ENCODE measurements around the gene DDX54. TPM values are rescaled to one million over a fixed set of nuclear protein-coding genes. Genes with fewer than 3 reads are reported as not detected.

The DDX54 gene
- total and polyA plus RNA-seq, 2 of the 8 experiments (the other 6 are each of a cell fraction or from before 2014, with no cell fraction given) = 64.9 to 113 TPM

DNA sequence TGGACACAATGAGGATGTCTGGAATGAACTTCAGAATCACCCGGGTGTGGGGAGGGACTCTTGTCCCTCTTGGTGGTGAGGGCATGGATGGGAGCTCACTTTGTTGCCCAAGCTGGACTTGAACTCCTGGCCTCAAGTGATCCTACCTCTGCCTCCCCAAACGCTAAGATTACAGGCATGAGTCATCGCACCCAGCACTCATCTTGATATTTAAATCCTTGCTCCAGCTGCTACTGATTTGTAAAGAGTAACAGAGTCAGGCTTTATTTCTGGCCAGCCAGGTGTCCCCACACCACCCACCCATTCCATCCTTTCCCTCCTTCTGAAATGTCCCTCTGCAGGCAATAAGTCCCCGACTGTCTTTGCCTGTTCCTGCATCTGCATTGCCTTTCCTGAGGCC is 4.9 kb downstream of the DDX54 start:
- no peaks in the 10 kb centered on the region for H3K9me3 ChIP-seq (ENCODE audit: insufficient read depth in 2 of 2, low read depth in 1 of 2, low read length in 1 of 2)
- H3K23me2 ChIP-seq (ENCODE audit: low read depth, low read length) = 0 out of 2 replicates have a peak, but pooled peaks cover 4% of the 10 kb centered on the region
- no peaks in the 10 kb centered on the region for H3K27me3 ChIP-seq (replicated peaks in 1 of 4; ENCODE audit: control insufficient read depth in 3 of 4, extremely low read depth in 1 of 4, insufficient read depth in 3 of 4, low read length in 3 of 4)
- DNase-seq (ENCODE audit: low read depth in 1 of 2, low spot score in 2 of 2) (no peak), FAIRE-seq (no peak)
- no peak overlapping the region for H3K4me3 ChIP-seq (ENCODE audit: extremely low read depth in 1 of 4, insufficient read depth in 2 of 4, low read depth in 3 of 4, low read length in 4 of 4)
- peaks cover 9 to 31% of the 10 kb centered on the region in 2 experiments; a peak in 3 of 4 replicates for H3K79me2 ChIP-seq (ENCODE audit: control insufficient read depth in 1 of 2, insufficient read depth in 2 of 2, low read length in 2 of 2)
- no peak overlapping the region for H2BK5ac ChIP-seq (ENCODE audit: low read depth, low read length)
- ChIA-PET CTCF (ENCODE audit: partially characterized antibody) (interaction anchor here (1.0 to 2.3 kb wide), 4 partner anchors 15 to 130 kb away, joined by 3 to 6 read pairs (median 4); no protein-coding TSS in a partner anchor), POLR2A (ENCODE audit: partially characterized antibody) (interaction anchor here (0.6 kb wide), 1 partner anchor 56 kb away, joined by 3 read pairs; no protein-coding TSS in a partner anchor)
- H3K23ac ChIP-seq (ENCODE audit: insufficient read length) = no peak overlapping the region
- H4K8ac ChIP-seq (ENCODE audit: extremely low read depth, insufficient read depth, low read length) = no peak overlapping the region
- H2BK15ac ChIP-seq (ENCODE audit: low read length) = no peak overlapping the region
- H2AFZ ChIP-seq (ENCODE audit: low read length) = no peak overlapping the region
- no peak overlapping the region for H2AK5ac ChIP-seq (ENCODE audit: low read depth, low read length)
- H2BK12ac ChIP-seq (ENCODE audit: low read depth, low read length) = no peak overlapping the region
- no peak overlapping the region for H2BK120ac ChIP-seq (replicated peaks; ENCODE audit: low read depth, low read length)
- no peak overlapping the region for H4K91ac ChIP-seq (replicated peaks; ENCODE audit: insufficient read length, low read length)
- H3K14ac ChIP-seq (ENCODE audit: insufficient read length) = no peak overlapping the region
- no peak overlapping the region for H3K4me2 ChIP-seq (ENCODE audit: insufficient read depth in 1 of 2, low read depth in 2 of 2, low read length in 2 of 2)
- peaks cover 5% of the 10 kb centered on the region; the same call in 1 of the 2 replicates for H3K79me1 ChIP-seq (ENCODE audit: low read depth, low read length)
- peaks cover 2 to 11% of the 10 kb centered on the region in 2 experiments for H4K20me1 ChIP-seq (replicated peaks in 1 of 2; ENCODE audit: control insufficient read depth in 1 of 2, insufficient read depth in 2 of 2, low read length in 2 of 2)
- H3K56ac ChIP-seq (replicated peaks; ENCODE audit: insufficient read length, low read depth, low read length) = no peak overlapping the region
- no peak overlapping the region for H3K18ac ChIP-seq (ENCODE audit: extremely low read depth, low read length)
- peaks cover 11 to 51% (median 36%) of the 10 kb centered on the region in 4 experiments; a peak in 7 of 8 replicates for H3K36me3 ChIP-seq (ENCODE audit: control insufficient read depth in 2 of 4, insufficient read depth in 4 of 4, low read length in 3 of 4)
- no peak overlapping the region for H3K4ac ChIP-seq (replicated peaks; ENCODE audit: insufficient read length, low read depth, low read length)
- no peaks in the 10 kb centered on the region for H3K4me1 ChIP-seq (replicated peaks in 1 of 4; ENCODE audit: control insufficient read depth in 3 of 4, insufficient read depth in 4 of 4, low read length in 3 of 4)
- H3K27ac ChIP-seq (ENCODE audit: low read depth, low read length) = no peak overlapping the region
- no peak overlapping the region for H3K9ac ChIP-seq (replicated peaks in 1 of 4; ENCODE audit: extremely low read depth in 1 of 4, low read depth in 3 of 4, low read length in 3 of 4)
- WGBS, 2 experiments (ENCODE audit: extremely low coverage in 1 of 2, insufficient coverage in 1 of 2, insufficient read length in 1 of 2, insufficient replicate concordance in 2 of 2, low coverage in 1 of 2, low lambda C conversion rate in 2 of 2, missing lambda C conversion rate in 1 of 2) = 84% methylated on average over 4 of the region's 4 CpGs; no CpG with 5 or more reads in 1 of the 2 experiments
- H4K5ac ChIP-seq (ENCODE audit: insufficient read length, low read depth, low read length) = no peak overlapping the region
- H2BK20ac ChIP-seq (ENCODE audit: low read length) = no peak overlapping the region
- no peak for TF ChIP-seq SUZ12 (IDR thresholded peaks at IDR 0.05; ENCODE audit: low read length)
- TF ChIP-seq POU5F1 (IDR thresholded peaks at IDR 0.05; ENCODE audit: low read depth, low read length) = no peak
- TF ChIP-seq RAD21 (IDR thresholded peaks at IDR 0.05 in 1 of 2, conservative IDR thresholded peaks at IDR 0.05 in 1 of 2; ENCODE audit: low read depth in 2 of 2, low read length in 2 of 2) = no peak
- TF ChIP-seq GABPA (IDR thresholded peaks at IDR 0.05; ENCODE audit: borderline replicate concordance, insufficient read depth, low read length) = no peak
- TF ChIP-seq, protein P1, sequence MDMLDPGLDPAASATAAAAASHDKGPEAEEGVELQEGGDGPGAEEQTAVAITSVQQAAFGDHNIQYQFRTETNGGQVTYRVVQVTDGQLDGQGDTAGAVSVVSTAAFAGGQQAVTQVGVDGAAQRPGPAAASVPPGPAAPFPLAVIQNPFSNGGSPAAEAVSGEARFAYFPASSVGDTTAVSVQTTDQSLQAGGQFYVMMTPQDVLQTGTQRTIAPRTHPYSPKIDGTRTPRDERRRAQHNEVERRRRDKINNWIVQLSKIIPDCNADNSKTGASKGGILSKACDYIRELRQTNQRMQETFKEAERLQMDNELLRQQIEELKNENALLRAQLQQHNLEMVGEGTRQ (IDR thresholded peaks at IDR 0.05; ENCODE audit: low read length) = no peak
- no peak for TF ChIP-seq CTBP2 (IDR thresholded peaks at IDR 0.05; ENCODE audit: borderline replicate concordance, insufficient read depth, insufficient read length, low read length)
- no peak for TF ChIP-seq KDM4A (IDR thresholded peaks at IDR 0.05; ENCODE audit: low read depth, low read length, severe bottlenecking)
- no peak for TF ChIP-seq SAP30 (IDR thresholded peaks at IDR 0.05; ENCODE audit: insufficient read depth, insufficient replicate concordance, low read length)
- TF ChIP-seq TAF1 (IDR thresholded peaks at IDR 0.05; ENCODE audit: low read depth, low read length) = no peak
- no peak for TF ChIP-seq CHD2 (IDR thresholded peaks at IDR 0.05; ENCODE audit: low read length)
- TF ChIP-seq EZH2 (IDR thresholded peaks at IDR 0.05; ENCODE audit: low read depth, low read length, severe bottlenecking) = no peak
- TF ChIP-seq CBX8 (IDR thresholded peaks at IDR 0.05; ENCODE audit: borderline replicate concordance, low read depth, low read length) = no peak
